ENCODE data around the gene FPR1. TPM values are rescaled to one million over a fixed set of nuclear protein-coding genes. Genes with fewer than 3 reads are reported as not detected.

FPR1 gene
- total RNA-seq, 1 experiment from 2014 or later: not detected

GRCh38 chr19:51701468-51702100, 50.1 kb downstream of the FPR1 start:
- no peak for DNase-seq (ENCODE audit: low read depth, low spot score)
- in situ Hi-C loops (cut with HindIII; ENCODE audit: low pct_unique_long_range_greater_than_20kb, low sequenced_read_pairs): no loop called here

GRCh38 chr19:51699170-51699569, 52.5 kb downstream of the FPR1 start:
- in situ Hi-C loops (cut with HindIII; ENCODE audit: low pct_unique_long_range_greater_than_20kb, low sequenced_read_pairs): no loop called here
- DNase-seq (ENCODE audit: low read depth, low spot score): no peak

- no peak for DNase-seq (ENCODE audit: low read depth, low spot score)
- in situ Hi-C loops (cut with HindIII; ENCODE audit: low pct_unique_long_range_greater_than_20kb, low sequenced_read_pairs): no loop called here
Observed at GRCh38 chr19:51698296-51698695, 53.4 kb downstream of the FPR1 start.

- in situ Hi-C loops (cut with HindIII; ENCODE audit: low pct_unique_long_range_greater_than_20kb, low sequenced_read_pairs): no loop called here
- no peak for DNase-seq (ENCODE audit: low read depth, low spot score)
Observed at GRCh38 chr19:51697169-51697776, 54.4 kb downstream of the FPR1 start.

GRCh38 chr19:51696606-51697005, 55.1 kb downstream of the FPR1 start:
- no peak for DNase-seq (ENCODE audit: low read depth, low spot score)
- in situ Hi-C loops (cut with HindIII; ENCODE audit: low pct_unique_long_range_greater_than_20kb, low sequenced_read_pairs): no loop called here

Other genes with a start within 250 kb of the FPR1 start
- gene SIGLEC6, start 220.2 kb downstream of the FPR1 start, total RNA-seq (2014; rRNA removed; shearing (Covaris generic)): not detected in 2 replicates
- 3.0 and 4.7 TPM in 2 replicates for gene ZNF175, start 180.6 kb downstream of the FPR1 start, total RNA-seq (2014; rRNA removed; shearing (Covaris generic))
- not detected in 2 replicates for gene SIGLEC5, start 121.5 kb downstream of the FPR1 start, total RNA-seq (2014; rRNA removed; shearing (Covaris generic))
- gene SIGLEC14, start 105.1 kb downstream of the FPR1 start, total RNA-seq (2014; rRNA removed; shearing (Covaris generic)): not detected in 2 replicates
- 2.0 and 3.5 TPM in 2 replicates for gene SPACA6, start 58.5 kb downstream of the FPR1 start, total RNA-seq (2014; rRNA removed; shearing (Covaris generic))
- gene HAS1, start 27.9 kb downstream of the FPR1 start, total RNA-seq (2014; rRNA removed; shearing (Covaris generic)): not detected in 2 replicates
- not detected in 2 replicates for gene FPR2, start 9.3 kb upstream of the FPR1 start, total RNA-seq (2014; rRNA removed; shearing (Covaris generic))
- not detected in 2 replicates for gene FPR3, start 43.3 kb upstream of the FPR1 start, total RNA-seq (2014; rRNA removed; shearing (Covaris generic))
- gene ZNF577, start 136.1 kb upstream of the FPR1 start, total RNA-seq (2014; rRNA removed; shearing (Covaris generic)): 5.7 and 6.2 TPM in 2 replicates
- 7.9 and 8.0 TPM in 2 replicates for gene ZNF649, start 153.1 kb upstream of the FPR1 start, total RNA-seq (2014; rRNA removed; shearing (Covaris generic))
- 7.3 and 8.1 TPM in 2 replicates for gene ZNF613, start 175.6 kb upstream of the FPR1 start, total RNA-seq (2014; rRNA removed; shearing (Covaris generic))
- gene ZNF350, start 235.0 kb upstream of the FPR1 start, total RNA-seq (2014; rRNA removed; shearing (Covaris generic)): 6.1 and 9.1 TPM in 2 replicates

Data from SK-MEL-5 (cell line).